RPMI7951 (cell line): ENCODE results near the gene MYOZ1. TPM values are rescaled to one million over a fixed set of nuclear protein-coding genes. Genes with fewer than 3 reads are reported as not detected.
A peak's percentile ranks its signal among the peaks of the same experiment; 100 is the strongest.

Source experiments
- DNase-seq: peaks from one replicate; pipeline ENCODE4 v3.0.0-alpha.2; 2012; ENCODE audit warnings: low read depth
- total RNA-seq: library from RNA; depleted of rRNA; stranded (reverse); fragments of >200 nt; shearing (Covaris generic); gene quantifications from 2 replicates; pipeline ENCODE4 v1.2.3, GENCODE V29; 2014; rRNA removed

The MYOZ1 gene
- total RNA-seq, 1 experiment from 2014 or later, result not detected

DNA sequence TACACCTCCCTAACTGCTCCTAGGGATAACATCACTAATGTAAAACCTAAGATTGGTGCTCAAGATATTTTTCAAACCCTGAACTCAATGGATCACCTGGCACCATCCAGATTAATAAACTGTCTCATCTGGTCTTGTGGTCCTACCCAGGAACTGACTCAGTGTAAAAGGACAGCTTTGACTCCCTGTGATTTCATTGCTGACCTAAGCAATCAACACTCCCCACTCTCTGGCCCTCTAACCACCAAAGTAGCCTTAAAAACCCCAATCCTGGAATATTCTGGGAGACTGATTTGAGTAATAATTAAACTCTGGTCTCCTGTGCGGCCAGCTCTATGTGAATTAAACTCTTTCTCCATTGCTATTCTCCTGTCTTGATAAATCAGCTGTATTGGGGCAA is 43.9 kb downstream of the MYOZ1 start:
- peak; percentile 23 for DNase-seq

DNA sequence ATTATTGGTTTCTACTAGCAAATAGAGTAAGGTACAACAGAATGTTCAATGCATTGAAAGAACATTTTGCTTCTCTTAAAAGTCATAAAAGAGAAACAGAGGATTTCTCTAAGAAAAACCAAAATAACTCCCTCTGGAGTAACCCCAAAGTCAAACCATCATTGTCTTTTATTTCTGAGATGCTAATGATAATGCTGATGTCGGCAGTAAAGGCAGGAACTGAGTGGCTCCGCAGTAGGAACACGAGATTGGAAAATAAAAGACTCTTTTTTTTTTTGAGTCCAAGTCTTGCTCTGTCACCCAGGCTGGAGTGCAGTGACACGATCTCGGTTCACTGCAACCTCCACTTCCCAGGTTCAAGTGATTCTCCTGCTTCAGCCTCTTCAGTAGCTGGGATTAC is 47.5 kb downstream of the MYOZ1 start:
- no peak for DNase-seq

DNA sequence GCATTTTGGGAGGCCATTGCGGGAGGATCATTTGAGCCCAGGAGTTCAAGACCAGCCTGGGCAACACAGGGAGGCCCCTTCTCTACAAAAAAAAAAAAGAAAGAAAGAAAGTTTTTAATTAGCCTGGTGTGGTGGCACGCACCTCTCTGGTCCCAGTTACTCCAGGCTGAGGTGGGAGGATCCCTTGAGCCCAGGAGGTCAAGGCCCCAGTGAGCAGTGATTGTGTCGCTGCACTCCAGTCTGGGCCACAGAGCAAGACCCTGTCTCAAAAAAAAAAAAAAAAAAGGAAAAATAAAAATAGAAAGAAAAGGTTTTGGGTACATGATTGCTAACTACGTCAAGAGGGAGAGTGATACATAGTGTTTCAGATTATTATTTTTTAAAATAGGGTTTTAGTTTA is 48.2 kb downstream of the MYOZ1 start:
- no peak for DNase-seq

DNA sequence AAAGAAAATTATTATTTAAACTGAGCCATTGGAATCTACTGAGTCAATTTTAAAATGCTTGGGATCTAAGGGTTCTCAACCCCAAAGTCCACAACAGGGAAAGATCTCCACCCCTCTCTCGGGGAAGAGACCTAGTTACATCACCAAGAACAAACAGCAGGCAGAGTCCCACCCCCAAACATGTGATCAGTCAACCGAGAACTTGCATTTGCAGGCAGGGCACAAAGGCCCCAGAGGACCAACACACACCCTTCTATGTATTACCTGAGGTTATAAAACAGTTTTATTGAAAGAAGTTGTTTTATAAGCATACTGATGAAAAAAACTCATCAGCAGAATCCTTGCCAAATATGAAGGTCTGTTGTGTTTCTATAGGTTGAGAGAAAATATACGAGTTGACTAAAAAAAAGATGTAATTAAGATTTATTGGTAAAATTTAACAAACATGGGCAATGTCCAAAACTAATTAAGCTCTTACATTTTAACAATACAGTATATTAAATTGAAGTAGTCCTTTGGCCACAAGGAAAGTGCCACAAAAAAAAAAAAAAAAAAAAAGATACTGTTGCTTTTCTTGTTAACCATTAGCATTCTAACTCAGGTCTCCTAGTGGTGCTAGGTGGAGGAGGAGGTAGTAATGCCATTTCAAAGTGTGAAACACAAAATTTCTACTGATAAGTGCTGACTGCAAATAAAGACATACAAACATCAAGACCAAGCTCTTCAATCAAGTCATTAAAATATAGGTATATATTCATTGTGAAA is 49.2 kb downstream of the MYOZ1 start:
- peak; percentile 46 for DNase-seq

DNA sequence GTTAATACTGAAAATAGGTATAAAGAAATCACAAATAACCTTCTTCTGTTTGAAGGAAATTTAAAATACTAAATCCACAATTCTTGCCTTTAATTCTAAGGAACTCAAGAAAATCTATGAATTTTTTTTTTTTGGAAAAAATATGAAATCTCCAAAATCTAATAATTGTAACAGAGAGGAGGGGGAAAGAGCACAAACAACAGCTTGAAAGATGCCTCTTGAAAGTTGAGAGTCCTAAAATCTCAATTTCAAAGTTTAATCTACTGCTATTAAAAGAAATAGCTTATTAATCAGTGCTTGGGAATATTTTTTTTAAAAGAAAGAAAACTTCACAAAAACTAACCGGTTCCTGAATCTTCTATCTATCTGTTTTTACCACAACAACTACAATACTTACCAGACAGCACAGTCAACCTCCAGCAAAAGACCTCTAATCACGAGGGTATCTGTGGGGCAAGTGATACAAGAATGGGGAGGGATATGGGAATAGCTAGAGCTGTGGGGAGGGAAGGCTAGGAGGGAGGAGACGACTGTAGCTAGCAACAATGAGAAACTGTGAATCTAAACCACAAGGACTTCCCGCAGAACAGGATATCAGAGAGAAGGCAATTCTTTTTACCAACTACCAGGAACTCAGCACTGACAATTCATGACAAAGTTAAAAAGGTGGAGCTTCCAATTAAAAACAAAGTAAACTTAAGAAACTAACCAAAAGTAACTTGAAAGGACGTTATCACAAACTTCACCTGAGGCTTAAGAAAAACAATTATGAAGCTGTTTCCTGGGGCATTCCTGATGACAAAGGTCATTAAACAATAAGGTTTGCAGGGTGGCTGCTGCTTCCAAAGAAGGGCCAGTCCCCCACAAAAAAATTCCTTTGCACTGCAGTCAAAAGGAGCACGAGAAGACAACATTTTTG is 50.1 kb downstream of the MYOZ1 start, which contains the start of gene USP54:
TSS of gene USP54 (minus strand) at position 462 of the 919 bp plus-strand sequence. CDS start 15,684 bp downstream, outside the sequence.
- peak; percentile 71 for DNase-seq

DNA sequence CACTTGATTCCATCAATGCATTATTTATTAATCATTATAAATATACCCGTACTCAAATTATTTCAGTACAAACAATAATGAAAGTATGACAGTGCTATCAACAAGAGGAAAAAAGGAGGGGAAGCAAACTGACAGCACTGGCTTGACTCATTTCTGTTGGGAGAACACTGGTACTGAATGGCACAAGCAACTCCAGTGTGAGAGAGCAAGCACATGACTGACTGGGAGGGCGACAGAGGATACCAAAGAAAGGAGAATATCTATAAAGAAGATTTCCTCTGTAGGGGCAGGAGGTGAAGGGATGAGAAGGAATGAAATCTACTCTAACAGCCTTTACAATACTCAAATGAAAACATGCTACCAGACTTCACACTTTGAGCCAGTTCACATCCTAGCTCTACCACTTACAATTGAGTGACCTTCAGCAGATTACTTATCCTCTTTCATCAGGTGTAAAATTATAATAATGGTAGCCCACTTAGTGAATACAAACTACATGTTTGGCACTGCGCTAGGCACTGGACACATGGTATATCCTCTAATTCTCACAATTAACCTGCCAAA is 51.6 kb downstream of the MYOZ1 start:
- peak; percentile 13 for DNase-seq

DNA sequence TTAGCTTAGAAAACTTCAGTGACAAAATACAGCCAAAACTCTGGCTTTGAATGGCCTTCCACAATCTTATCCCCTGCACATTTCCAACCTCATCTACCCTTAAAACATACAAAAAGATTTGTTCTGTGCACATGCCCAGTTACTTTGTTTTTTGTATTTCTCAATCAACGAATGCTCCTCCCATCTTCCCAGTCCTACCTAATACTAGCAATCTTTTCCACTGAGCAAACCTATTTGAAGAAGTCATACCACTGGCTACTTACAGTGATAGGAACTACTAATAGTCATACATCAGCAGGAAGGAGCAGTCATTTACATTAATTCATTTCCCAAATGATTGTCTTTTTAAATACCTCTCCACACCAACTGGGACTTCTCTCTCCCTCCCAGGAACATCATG is 52.6 kb downstream of the MYOZ1 start:
- no peak for DNase-seq

DNA sequence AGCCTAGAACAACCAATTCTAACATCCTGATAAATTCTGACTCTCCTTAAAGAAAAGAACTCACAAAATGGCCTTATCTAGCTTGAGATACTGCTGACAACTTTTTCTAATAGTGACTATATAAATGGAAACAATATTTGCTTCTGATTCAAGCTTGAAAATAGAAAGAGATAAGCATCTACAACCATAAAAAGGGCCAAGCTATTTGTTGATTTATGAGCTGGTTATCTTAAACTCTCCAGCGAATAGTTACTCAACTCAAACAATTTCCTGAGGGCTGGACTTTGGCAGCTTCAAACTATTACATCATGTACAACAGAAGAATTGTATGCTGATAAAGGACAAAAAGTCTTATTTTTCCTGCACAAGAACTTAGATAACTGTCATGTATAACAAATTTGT is 54.7 kb downstream of the MYOZ1 start:
- DNase-seq, result peak; percentile 48

DNA sequence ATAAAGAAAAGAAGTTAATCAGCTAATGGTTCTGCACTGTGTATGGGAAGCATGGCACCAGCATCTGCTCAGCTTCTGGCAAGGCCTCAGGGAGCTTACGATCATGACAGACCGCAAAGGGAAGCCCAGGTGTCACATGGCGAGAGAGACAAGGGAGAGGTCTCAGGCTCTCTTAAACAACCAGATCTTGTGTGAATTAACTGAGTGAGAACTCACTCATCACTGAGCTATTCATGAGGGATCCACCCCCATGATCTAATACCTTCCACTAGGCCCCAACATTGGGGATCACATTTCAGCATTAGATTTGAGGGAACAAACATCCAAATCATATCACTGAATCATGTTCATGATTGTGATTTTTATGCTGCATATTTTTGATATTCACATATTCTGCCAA is 55.9 kb downstream of the MYOZ1 start:
- DNase-seq, result no peak

DNA sequence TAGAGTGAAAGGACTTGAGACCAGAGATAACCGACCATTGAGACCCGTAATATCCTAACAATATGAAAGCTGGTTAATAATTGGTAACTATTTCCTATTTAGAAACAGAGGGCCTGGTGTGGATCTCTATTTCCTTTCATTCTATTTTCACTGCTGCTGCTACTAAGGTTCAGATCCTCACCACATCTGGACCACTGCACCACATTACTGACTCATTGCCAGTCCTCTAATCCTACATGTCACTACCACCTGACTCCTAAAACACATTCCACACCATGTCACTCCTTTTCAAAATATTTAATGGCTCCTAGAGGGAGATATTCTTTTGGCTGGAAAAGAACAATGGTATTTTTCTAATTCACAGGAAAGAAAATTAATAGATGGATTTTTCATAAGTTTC is 56.5 kb downstream of the MYOZ1 start:
- DNase-seq, result peak; percentile 58

DNA sequence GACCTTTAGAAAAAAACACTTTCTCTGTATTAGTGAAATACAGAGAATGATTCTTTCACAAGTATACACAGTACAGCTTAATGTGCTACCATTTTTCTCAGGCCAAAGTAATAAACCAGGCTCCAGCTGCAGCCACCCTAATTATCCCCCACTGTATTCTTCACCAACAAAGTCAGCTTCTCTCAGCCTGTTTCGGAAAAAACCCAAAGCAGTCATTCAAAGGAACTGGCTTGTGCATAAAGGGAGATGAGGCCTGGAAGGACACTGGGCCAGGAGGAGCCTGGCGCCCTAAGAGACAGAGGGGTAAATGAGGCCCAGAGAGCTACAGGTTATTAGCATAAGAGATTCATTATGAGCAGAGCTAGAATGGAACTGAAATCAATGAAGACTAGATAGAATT is 59.4 kb downstream of the MYOZ1 start:
- no peak for DNase-seq

Other genes with a start within 250 kb of the MYOZ1 start
- gene ANXA7, start 227.4 kb downstream of the MYOZ1 start, total RNA-seq, result 105 and 106 TPM in 2 replicates
- gene MSS51, start 207.9 kb downstream of the MYOZ1 start, total RNA-seq, result 0.24 and 0.39 TPM in 2 replicates
- 15.0 and 15.8 TPM in 2 replicates for gene PPP3CB, start 145.4 kb downstream of the MYOZ1 start, total RNA-seq
- 6.4 and 8.3 TPM in 2 replicates for gene USP54, start 50.1 kb downstream of the MYOZ1 start, total RNA-seq
- not detected in 2 replicates for gene SYNPO2L, start 14.6 kb upstream of the MYOZ1 start, total RNA-seq
- gene AGAP5, start 56.6 kb upstream of the MYOZ1 start, total RNA-seq, result 0.59 TPM in 1 of 2 replicates, not detected in the other
- 40.0 and 47.6 TPM in 2 replicates for gene SEC24C, start 102.9 kb upstream of the MYOZ1 start, total RNA-seq
- 67.9 and 70.7 TPM in 2 replicates for gene CHCHD1, start 140.6 kb upstream of the MYOZ1 start, total RNA-seq
- 18.3 and 21.6 TPM in 2 replicates for gene ZSWIM8, start 144.1 kb upstream of the MYOZ1 start, total RNA-seq
- 8.1 and 11.7 TPM in 2 replicates for gene NDST2, start 170.1 kb upstream of the MYOZ1 start, total RNA-seq
- 15.4 and 16.0 TPM in 2 replicates for gene CAMK2G, start 233.1 kb upstream of the MYOZ1 start, total RNA-seq